NCI-H460 (cell line): Measurements from ENCODE around the gene IRF6. TPM values are rescaled to one million over a fixed set of nuclear protein-coding genes. Genes with fewer than 3 reads are reported as not detected.

Experiments used
- DNase-seq: peaks from one replicate; pipeline ENCODE4 v3.0.0-alpha.2; 2016; ENCODE audit warnings: low read depth; ENCODE audit errors: extremely low read depth
- total RNA-seq: library from RNA; depleted of rRNA; stranded (reverse); fragments of >200 nt; shearing (Covaris generic); gene quantifications from 2 replicates; pipeline ENCODE4 v1.2.3, GENCODE V29; 2014; rRNA removed

IRF6 gene
- total RNA-seq, 1 experiment from 2014 or later = 0.10 TPM

- DNase-seq = no peak
These were observed 67.7 kb downstream of the IRF6 start for GRCh38 chr1:209738270-209738669.

DNA sequence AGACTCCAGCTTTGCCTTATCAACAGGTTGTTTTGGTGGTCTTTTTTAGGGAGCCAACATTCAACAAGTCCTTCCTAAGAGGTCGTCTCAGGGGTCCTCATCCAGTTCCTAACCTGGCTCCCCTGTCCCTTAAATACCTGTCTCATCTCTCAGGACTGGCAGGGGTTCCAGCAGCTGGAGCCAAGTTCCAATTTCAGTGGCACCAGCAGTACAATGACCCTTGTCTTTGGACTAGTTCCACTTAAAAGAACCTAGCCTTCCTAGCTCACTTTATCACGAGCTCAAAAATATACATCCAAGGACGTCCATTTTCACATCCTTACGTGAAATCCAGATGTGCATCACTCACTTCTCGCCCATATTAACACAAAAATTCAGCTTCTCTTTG lies 68.8 kb downstream of the IRF6 start:
- no peak for DNase-seq

DNA sequence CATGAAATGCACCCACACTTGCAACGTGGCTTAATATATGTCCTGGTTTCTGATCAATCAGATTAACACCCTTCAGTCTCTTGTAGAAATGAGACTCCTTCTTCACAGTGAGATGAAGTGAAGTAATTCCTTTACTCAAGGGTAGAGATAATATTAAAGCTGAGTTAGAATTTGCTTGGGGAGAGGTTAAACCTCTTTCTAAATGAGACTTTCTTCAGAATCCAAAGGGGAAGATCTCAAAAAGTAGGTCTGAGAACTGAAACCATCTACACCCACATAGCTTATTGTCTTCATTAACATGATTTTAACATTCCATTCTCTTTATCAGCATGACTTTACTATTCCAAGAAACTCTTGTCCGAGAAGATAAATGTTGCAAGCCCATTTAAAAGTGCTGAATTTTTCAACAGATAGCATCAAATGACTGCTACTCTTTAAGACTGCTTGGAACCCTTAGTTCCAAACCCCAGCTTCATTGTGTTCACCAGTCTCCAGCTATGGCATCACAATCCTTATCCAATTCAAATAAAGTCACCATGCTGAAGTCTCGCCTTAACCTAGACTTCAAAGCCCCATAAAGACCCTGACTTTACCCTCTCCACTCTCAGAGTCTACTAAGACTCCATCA lies 69.3 kb downstream of the IRF6 start:
- no peak for DNase-seq

Other genes with a start within 250 kb of the IRF6 start
- gene CAMK1G, start 222.4 kb downstream of the IRF6 start, total RNA-seq = not detected in 2 replicates
- gene LAMB3, start 153.7 kb downstream of the IRF6 start, total RNA-seq = 19.1 and 19.7 TPM in 2 replicates
- 2.7 and 3.4 TPM in 2 replicates for gene G0S2, start 130.7 kb downstream of the IRF6 start, total RNA-seq
- gene HSD11B1, start 101.3 kb downstream of the IRF6 start, total RNA-seq = not detected in 2 replicates
- not detected in 2 replicates for gene TRAF3IP3, start 50.1 kb downstream of the IRF6 start, total RNA-seq
- 4.6 and 5.4 TPM in 2 replicates for gene C1orf74, start 21.6 kb downstream of the IRF6 start, total RNA-seq
- gene UTP25, start 21.8 kb upstream of the IRF6 start, total RNA-seq = 28.8 and 29.2 TPM in 2 replicates
- under 0.01 and 0.06 TPM in 2 replicates for gene SYT14, start 132.1 kb upstream of the IRF6 start, total RNA-seq